Astrocyte of the hippocampus (primary cell): Measurements from ENCODE around the gene VPS13D.

Source experiments
- DNase-seq: peaks from one replicate; pipeline ENCODE4 v3.0.0; 2011; ENCODE audit warnings: low read depth, low spot score

VPS13D gene

DNA sequence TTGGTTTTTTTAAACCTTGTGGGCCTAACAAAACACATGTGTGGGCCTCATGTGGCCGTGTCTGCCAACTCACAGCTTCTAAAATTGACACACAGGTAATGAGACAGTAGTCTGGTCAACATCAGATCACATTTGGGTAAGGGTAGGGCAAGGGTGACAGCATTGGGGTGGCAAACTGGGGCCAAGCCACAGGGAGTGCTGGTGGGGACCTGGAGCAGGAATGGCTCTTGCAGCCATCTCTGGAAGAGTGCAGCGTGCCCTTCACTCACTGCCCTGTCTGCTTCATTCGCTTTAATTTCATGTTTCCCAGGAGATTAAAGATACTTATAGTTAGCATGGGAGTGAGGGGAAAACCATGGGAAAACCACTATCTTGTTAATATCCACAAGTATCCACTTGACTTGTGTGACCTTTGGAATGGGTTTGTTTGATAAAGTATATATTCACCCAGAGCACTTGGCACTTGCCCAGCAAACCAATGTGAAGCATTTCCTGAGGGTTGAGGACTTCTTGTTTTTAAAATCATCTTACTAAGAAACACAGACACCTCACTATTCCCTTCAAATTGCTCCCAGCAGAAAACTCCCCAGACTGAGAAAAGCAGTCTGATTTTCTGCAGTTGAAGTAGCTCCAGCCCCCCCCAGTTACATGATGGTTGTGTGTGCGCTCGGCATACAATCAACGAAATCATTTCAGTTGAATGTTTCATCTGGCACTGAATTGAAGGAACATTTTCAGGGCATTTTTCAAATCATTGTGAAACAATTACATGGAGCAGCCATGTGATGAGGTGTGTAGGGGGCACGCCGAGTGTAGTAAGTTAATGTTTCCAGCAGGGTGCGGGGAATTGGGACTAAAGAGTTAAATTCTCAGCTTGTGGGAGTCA is 175.7 kb downstream of the VPS13D start:
- peak; percentile 36 for DNase-seq

DNA sequence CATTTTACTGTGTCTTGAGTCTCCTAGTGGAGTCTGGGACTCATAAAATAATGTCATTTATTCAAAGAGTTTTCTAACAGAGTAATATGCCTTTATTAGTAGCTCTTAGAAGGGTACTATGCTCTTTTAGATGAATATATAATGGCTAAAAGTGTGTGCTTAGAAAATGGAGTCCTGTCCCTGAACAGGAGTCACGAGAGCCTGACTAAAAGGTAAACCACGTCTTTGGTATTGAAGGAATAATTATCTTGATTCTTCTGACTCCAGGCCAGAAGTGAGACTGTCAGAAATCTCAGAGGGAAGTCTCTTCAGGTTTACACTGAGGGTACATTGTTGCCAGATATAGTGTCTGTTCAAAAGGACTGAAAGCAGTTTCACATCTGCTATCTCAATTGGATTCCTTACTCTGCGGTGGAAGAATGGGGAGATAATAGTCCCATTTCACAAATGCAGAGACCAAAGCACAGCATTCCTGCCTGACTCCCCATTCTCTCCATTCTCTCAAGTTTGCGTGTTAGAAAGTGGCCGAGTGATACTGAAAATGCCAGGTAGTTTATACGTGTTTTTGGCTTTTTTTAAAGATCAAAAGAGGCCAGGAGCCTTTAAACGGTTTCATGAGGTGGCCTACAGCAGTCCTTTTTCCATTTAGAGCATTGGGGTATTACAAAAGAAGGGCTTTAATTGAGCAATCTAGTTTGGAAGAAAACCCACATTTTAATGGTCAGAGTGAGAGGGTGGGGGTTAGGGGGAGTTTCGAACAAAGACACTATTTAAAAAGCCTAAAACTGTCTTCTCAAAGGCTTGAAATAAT is 176.6 kb downstream of the VPS13D start:
- DNase-seq: peak; percentile 67

DNA sequence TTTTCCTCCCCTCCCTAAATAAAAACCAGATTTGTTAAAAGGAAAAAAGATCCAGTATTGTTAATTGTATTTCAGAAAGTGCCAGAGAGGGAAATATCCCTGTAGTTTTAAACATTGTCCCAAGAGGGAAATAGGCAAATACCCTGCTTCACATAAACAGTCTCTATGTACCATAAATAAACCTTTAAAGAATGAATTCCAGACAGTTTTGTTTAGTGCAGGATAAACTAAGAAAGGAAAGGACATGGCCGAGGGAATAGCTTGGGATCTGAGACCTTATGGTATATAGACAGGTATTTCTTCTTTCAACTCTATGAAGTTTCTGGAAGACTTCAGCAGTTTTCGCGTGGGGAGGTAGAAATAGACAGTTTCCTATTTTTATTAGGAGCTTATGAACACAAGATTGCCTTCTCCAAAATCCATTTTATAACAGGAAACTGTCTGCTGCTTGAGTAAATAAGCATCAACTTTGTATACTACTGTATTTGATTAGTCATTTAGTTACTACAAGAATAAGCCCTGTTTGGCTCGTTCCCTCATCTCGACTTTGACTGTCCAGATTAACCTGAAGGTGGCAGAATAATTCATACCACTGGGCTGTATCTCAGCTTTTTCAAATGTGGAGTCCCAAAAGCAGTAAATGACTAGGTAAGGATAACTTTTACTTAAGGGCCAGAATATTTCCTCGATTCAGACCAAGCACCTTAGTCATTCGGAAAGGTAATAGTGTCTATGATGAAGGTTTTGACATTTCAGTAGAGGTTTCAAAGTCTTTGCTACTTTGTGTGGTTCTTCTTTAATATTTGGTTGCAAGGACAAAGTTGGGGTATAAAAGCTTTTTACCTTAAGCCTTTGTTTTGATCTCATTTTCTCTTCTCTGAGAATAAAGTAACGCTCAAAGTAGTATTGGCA is 177.5 kb downstream of the VPS13D start:
- DNase-seq: peak; percentile 69

DNA sequence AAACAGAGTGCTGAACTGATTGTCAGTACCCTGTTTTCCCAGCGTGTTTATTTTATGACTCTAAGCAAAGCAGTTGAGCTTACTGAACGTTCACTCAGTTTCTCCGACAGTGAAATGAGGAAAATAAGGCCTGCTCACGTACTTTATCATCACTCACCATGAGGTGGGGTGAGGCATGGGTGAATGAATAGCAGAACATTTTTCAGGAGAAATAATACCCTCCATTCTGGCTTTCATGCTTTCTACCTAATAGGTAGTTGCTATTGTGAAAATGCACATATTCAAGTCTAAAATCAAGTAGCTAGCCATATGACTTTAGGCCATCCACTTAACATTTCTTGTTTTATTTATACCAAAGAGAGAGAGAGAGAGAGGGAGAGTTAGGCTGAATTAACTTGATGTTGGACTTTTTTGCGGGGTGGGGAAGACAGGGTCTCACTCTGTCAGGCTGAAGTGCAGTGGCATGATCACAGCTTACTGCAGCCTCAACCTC is 178.2 kb downstream of the VPS13D start:
- DNase-seq: no peak

DNA sequence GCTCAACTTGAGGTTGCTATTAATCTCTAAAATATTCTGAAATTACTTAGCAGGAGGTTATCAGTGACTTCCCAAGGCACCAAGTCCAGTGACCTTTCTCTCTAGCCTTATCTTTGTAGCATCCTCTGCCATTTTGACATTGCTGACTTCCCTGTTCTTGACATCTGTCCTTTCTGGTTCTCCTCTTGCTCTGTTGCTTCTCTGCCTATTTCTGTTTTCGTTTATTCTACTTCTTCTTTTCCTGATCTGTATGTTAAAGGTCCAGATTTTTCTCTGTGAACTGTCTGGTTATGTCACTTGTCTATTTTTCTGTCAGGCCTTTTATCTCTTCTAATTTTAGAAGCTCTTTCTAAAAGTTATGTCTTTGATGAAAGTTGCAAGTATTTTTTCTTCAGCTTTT is 178.8 kb downstream of the VPS13D start:
- no peak for DNase-seq

DNA sequence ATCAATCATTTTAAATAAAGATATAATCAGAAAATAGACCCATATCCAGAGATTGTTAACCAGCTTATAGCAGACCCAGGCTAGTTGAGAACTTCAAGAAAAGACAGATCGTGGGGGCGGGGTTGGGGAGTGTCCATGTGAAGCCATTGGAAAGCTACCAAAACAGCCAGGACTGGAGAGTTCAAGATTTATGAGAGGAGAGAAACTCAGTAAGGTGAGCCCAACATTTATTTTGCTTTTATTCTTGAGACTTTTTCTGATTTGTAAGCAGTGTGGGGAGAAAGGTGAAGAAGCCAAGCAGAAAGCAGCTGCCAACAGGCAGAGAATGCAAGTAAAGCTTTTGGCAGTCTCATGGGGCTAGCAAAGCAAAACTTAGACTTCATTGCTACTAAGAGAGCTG is 179.9 kb downstream of the VPS13D start:
- peak; percentile 35 for DNase-seq

DNA sequence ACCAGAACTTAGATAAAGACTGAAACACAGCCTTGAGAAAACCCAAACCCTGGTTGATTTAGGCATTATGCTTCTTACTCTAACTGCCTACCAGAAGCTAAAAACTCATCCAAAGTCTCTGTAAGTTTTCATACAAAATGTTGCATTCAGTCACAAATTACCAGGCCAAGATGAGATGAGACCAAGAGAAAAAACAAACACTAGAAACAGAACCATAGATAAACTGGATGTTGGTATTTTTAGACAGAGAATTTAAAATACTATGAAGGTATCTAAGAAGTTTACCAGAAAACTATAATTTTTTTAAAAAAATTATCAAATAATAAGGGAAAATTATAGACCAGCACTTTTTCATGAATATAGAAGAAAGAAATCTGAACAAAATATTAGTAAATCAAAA is 180.5 kb downstream of the VPS13D start:
- DNase-seq: no peak

DNA sequence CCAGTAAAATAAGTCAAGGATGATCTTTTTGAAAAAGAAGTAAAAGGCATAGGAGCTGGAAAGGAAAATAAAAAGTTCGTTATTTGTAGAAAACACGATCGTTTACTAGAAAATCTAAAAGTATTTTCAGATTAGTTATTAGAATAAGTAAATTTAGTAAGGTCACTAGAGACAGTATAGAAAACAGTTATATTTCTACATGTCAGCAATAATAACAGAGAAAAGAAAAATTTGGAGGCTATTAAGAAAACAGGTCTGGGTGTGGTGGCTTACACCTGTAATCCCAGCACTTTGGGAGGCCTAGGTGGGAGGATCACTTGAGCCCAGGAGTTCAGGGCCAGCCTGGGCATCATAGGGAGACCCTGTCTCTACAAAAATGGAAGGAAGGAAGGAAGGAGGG is 181.3 kb downstream of the VPS13D start:
- DNase-seq: no peak

DNA sequence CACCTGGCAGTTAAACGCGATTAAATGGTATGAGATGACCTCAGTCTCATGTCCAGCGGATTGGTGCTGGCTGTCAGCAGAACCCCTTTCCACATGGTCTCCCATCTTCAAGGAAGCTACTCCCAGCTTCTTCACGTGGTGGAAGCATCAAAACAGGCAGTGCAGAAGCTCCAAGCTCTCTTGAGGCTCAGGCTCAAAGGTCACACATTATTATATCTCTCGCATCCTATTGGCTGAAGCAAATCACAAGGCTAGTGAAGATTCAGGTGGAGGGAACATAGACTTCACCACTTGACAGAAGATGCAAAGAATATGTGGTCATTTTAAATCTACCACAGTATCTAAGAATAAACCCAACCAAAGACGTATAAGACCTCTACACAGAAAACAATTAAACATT is 181.9 kb downstream of the VPS13D start:
- no peak for DNase-seq

DNA sequence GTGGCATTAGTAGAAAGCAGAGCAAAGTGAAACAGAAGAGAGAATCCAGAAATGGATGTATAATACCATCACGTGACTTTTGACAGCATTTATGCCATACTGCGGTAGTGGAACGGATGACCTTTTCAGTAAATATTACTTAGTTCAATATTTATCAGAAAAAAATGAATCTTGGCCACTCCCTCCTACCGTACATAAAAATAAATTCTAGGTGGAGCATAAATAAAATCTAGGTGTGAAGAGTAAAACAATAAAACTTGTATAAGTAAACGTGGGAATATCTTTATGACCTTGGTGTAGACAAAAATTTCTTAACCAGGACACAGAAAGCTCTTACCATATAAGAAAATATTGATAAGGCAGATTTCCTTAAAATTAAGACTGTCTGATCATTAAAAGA is 182.6 kb downstream of the VPS13D start:
- no peak for DNase-seq

DNA sequence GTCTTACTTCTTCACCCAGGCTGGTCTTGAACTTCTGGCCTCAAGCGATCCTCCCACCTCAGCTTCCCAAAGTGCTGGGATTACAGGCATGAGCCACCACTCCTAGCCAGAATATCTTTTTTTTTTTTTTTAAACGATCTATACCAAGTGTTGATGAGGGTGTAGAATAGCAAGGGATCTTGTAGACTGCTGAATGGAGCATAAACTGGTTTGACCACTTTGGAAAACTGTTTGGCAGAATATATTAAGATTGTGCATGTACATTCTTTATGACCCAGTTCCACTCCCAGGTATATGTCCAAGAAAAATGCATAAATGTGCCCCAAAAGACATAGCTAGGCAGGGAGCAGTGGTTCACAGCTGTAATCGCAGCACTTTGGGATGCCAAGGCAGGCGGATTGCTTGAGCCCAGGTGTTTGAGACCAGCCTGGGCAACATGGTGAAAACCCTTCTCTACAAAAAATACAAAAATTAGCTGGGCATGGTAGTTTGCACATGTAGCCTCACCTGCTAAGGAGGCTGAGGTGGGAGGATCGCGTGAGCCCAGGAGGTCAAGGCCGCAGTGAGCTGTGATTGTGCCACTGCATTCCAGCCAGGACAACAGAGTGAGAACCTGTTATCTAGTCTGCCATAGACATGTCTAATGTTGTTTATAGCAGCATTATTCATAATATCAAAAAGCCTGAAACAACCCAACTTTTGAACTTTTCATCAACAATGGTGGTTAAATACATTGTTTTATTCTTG is 184.0 kb downstream of the VPS13D start:
- DNase-seq: no peak

DNA sequence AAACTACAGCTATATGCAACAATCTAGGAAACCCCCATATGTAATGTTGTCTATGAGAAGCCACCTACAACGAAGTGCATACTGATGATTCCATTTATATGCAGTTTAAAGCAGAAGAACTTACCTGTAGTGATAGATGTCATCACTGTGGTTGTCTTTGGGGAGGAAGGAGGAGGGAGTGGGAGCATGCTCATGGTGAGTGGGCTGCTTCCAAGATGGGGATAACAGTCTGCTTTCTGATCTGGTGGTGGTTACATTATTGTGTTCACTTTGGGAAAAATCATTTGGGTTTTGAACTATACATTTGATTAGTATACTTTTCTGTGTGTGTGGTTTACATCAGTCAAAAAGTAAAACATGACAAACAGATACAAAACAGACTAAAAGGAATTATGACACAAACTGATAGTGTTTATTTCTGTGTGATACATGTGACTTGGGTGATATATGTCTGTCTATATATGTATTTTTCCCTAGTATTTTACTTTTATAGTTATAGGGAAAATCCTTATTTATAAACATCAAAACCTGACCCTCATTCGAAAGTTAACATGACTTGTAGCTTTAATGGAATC is 184.7 kb downstream of the VPS13D start:
- DNase-seq: no peak

DNA sequence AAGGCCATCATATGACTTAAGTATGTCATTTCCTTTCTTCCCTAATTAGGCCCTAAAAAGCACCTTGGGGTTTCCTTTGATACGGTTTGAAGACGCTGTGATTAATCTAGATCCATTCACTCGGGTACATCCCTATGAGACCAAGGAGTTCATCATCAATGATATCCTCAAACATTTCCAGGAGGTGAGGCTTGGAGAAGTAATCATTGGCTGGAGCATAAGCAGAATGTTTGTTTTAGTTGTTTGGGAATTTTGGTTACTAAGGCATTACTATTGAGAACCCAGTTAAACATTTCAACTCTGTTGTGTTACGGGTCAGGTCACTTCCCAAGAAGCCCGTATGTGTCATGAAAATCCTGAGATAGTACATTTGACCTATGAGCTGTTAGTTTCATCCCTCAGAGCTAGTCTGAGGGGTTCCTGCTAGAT is 185.2 kb downstream of the VPS13D start:
- no peak for DNase-seq

DNA sequence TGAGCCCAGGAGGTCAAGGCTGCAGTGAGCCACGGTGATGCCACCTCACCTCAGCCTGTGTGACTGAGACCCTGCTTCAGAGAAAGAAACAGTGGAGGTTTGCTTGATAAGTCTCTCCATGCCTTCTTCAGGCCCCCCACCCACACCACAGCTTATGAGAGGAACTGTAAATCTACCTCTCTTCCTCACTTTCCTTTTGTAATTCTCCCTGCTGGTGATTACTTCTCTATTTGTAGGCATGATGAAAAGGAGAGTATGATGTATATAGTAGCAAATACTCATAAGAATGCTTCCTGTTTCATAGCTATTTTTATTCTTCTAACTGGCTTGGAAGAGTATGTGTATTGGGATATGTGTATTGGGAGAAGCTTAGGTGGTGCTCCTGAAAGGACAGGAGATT is 186.3 kb downstream of the VPS13D start:
- DNase-seq: no peak

DNA sequence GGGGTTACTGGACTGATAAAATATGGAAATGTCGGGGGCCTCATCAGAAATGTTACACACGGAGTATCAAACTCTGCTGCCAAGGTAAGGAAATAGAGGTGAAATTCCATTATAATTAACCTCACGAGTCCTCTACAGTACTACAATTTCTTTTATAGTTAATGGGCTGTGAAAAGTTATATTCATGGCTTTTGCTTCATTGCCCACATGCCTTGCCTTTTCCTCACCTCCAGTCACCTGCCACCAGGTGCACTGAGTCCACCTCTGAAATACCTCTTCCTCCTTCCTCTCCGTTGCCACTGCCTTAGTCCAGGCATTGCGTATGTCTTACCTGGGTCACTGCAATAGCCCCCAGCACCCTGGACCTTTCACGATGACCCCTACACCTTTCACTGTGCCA is 186.9 kb downstream of the VPS13D start:
- DNase-seq: no peak

DNA sequence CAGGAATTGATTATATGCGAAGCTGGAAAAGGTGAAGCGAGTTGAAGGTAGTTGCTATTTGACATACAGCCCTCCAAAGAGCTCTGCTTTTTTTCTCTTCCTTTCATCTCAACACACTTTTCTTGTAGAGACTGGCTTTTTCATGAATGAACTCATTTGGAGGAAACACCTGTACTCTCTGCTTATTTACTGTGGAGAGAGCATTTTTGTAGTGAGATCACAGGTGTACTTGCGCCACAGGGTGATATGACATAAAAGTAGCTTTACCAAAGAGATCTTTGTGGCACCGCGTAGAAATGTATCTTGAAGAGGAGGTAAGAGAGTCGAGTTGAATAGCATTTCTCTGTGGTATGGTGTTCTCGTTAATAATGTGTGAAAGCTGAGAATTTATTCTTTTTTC is 187.6 kb downstream of the VPS13D start:
- DNase-seq: no peak

DNA sequence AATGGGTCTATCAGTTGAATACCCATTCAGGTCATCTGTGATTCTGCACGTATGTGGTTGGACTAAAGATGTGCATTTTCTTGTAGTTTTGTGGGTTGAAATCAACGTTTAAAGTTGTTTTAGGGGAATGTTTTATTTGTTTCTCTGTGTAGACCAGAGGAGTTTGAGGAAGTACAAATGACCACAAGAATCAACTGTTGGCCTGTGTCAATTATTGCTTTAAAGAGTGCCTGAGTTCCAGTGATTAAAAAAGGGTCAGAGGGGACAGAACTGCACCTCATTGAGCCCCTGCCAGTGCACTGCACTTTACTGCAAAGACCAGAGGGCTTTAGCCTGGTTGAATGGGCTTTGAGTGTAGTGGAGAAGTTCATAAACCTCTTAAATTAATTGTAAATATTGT is 190.3 kb downstream of the VPS13D start:
- DNase-seq: no peak

DNA sequence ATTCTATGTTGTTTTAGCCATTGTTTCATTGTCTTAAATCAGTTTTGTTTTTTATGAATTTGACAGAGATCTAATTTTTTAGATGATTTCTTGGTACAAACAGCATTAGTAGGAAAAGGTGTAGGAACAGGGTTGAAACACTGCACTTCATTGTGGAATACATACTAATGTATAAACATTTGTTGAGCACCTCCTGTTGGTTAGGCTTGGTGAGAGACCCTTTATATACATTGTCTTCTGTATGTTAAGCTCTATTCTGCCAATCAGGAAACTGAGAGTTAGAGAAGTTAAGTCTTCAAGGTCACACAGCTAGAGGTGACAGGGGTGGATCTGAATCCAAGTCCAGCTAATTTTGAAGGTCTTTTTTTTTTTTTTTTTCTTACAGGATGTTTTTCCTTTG is 192.7 kb downstream of the VPS13D start:
- DNase-seq: no peak

DNA sequence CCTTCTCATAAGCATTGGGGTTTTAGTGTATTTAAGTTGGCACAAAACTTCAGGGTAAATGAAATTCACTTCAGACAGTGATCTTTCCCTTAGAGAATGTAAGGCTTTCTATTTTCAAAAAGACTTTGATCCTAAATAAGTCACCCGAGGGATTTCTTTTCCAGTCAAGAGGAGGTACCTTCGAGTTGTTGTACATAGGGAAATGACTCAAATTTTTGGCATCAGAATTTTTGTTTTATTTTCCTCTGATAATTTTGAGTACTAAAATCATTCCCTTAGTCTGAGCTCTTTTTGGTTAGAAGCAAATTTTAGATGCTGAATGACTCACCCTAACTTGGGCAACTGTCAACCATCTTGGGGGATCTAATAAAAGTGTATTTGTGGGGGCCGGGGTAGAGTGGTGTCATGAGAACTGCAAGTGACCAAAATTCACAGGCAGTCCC is 194.3 kb downstream of the VPS13D start:
- DNase-seq: peak; percentile 70

DNA sequence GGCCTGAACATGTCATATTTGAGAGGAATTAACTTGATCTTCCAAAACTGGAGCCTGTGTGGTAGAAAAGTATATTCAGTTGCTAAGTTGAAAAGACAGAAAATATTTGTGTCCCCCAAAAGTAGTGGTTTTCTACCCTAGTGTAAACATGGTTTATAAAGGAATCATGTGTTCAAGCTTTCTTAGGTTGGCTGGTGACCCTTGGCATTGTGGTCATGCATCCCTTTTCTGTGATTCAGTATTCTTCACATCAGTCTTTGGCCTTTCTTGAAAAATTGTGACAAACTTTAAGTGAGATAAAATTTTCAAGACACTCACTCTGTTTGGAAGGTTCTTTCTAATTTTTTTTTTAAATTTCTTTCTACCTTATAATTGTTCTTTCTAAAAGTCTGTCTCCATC is 195.0 kb downstream of the VPS13D start:
- DNase-seq: no peak
